H1 (cell line): Measurements from ENCODE around the gene SMIM7. TPM values are rescaled to one million over a fixed set of nuclear protein-coding genes. Genes with fewer than 3 reads are reported as not detected.

Experiments used
- HDAC2 ChIP-seq, 2 experiments: fragments of 300-600 bp in 1 of 2; sonication (generic) in 1 of 2; IDR thresholded peaks; 2 replicates each; pipeline ENCODE4 v1.6.1; 2011 to 2012; ENCODE audit warnings: low read depth in 2 of 2, low read length in 2 of 2, mild to moderate bottlenecking in 2 of 2, moderate library complexity in 2 of 2, borderline replicate concordance in 1 of 2, inconsistent platforms in 1 of 2
- TAF7 ChIP-seq: optimal IDR thresholded peaks from 2 replicates; pipeline ENCODE3; 2011; ENCODE audit warnings: low read depth, mild to moderate bottlenecking, inconsistent platforms, low read length, moderate library complexity, borderline replicate concordance
- polyA plus RNA-seq, 7 experiments: library from polyadenylated mRNA; depleted of rRNA in 3 of 7; stranded (reverse) in 5 of 7; unstranded in 2 of 7; fragments of >200 nt in 5 of 7; fragments of 200-250 nt in 2 of 7; gene quantifications; 1 replicate in 5 of 7; 2 replicates in 1 of 7; 4 replicates in 1 of 7; pipeline versions ENCODE4 v1.2.1 to v1.2.3, GENCODE V29; 2011 to 2013; ENCODE audit warnings: missing spikeins in 2 of 7, mixed read lengths in 2 of 7
- total RNA-seq: library from RNA; stranded (reverse); fragmentation: NEBNext Ultra II Directional; extraction: Animal tissue kit (Norgen Biotek cat#: 25700); gene quantifications from 2 replicates; pipeline ENCODE4 v1.2.1, GENCODE V29; 2021
- TF ChIP-seq, protein P1 (sequence below), 3 experiments: IDR thresholded peaks; 1 replicate in 2 of 3; 2 replicates in 1 of 3; pipeline versions ENCODE4 v1.5.1 to v1.6.1; 2011; ENCODE audit warnings: low read length in 3 of 3, mild to moderate bottlenecking in 3 of 3, inconsistent platforms in 2 of 3, low read depth in 1 of 3, moderate library complexity in 1 of 3; ENCODE audit not compliant: insufficient read depth in 1 of 3; ENCODE audit errors: control extremely low read depth in 1 of 3

SMIM7 gene
- total and polyA plus RNA-seq, 2 of the 8 experiments (the other 6 are each of a cell fraction or from before 2014, with no cell fraction given) = 55.5 to 67.5 TPM

DNA sequence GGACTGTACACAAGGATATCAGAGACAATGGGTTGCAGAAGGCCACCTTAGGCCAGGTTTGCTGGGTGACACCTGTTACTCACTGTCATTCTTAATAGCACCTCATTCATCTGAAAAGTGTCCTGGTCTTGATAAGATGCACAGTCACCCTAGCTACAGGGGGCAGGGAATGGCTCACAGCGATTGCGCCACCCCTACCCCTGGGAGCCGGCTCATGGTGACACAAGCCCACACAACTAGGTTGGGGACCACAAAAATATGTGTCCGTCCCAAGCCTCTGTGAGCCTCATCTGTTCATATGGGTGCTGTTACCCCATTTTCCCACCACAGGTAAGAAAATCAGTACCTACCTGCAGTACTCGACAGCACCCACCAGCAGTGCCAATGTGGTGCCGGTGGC is 55.3 kb downstream of the SMIM7 start (continued):
- TF ChIP-seq, protein P1, sequence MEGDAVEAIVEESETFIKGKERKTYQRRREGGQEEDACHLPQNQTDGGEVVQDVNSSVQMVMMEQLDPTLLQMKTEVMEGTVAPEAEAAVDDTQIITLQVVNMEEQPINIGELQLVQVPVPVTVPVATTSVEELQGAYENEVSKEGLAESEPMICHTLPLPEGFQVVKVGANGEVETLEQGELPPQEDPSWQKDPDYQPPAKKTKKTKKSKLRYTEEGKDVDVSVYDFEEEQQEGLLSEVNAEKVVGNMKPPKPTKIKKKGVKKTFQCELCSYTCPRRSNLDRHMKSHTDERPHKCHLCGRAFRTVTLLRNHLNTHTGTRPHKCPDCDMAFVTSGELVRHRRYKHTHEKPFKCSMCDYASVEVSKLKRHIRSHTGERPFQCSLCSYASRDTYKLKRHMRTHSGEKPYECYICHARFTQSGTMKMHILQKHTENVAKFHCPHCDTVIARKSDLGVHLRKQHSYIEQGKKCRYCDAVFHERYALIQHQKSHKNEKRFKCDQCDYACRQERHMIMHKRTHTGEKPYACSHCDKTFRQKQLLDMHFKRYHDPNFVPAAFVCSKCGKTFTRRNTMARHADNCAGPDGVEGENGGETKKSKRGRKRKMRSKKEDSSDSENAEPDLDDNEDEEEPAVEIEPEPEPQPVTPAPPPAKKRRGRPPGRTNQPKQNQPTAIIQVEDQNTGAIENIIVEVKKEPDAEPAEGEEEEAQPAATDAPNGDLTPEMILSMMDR (IDR thresholded peaks at IDR 0.05; ENCODE audit: control extremely low read depth in 1 of 3, insufficient read depth in 1 of 3, low read depth in 1 of 3, low read length in 3 of 3) = no peak
- TF ChIP-seq HDAC2 (IDR thresholded peaks at IDR 0.05; ENCODE audit: borderline replicate concordance in 1 of 2, low read depth in 2 of 2, low read length in 2 of 2) (no peak), TAF7 (no peak)
